B cell (primary cell): ENCODE data around the gene FBLN2. TPM values are rescaled to one million over a fixed set of nuclear protein-coding genes. Genes with fewer than 3 reads are reported as not detected.

Source experiments
- ATAC-seq: fragments of 200-7000 bp; cut with Tn5 transposase; one replicate; pipeline ENCODE4 v1.10.0; 2021; ENCODE audit warnings: low read depth, mild to moderate bottlenecking, moderate number of reproducible peaks, moderate library complexity
- CTCF ChIA-PET: fragments of 350-600 bp; sonication (Branson Sonifier 250); formaldehyde crosslinking; loops from one replicate; lab custom pipeline; 2021; ENCODE audit warnings: antibody characterized with exemption, inconsistent platforms; lab: Charles Lee
- POLR2A ChIA-PET: fragments of 350-600 bp; sonication (Branson Sonifier 250); formaldehyde crosslinking; loops from one replicate; lab custom pipeline; 2021; ENCODE audit warnings: antibody characterized with exemption; lab: Charles Lee
- DNase-seq: peaks from one replicate; pipeline ENCODE4 v3.0.0; 2013
- H2AFZ ChIP-seq: 2 replicates; pipeline ENCODE4 v1.6.1; 2012; ENCODE audit warnings: mild to moderate bottlenecking, low read depth, low read length; ENCODE audit not compliant: insufficient read depth, poor library complexity, severe bottlenecking
- H3K27ac ChIP-seq, 2 donors: 1 replicate in 1 of 2; 2 replicates in 1 of 2; pipeline ENCODE4 v1.5.1; 2012 to 2013; ENCODE audit warnings: low read length in 2 of 2, mild to moderate bottlenecking in 2 of 2, moderate library complexity in 1 of 2
- H3K27me3 ChIP-seq, 4 experiments: fragments of 200-600 bp in 1 of 4; sonication (generic) in 1 of 4; replicated peaks in 1 of 4; 1 replicate in 2 of 4; 2 replicates in 2 of 4; pipeline versions ENCODE4 v1.6.1 to v1.7.0; 2013 to 2016; ENCODE audit warnings: low read length in 3 of 4, mild to moderate bottlenecking in 2 of 4, mixed read lengths in 1 of 4, moderate library complexity in 1 of 4; ENCODE audit not compliant: insufficient read depth in 4 of 4, control insufficient read depth in 3 of 4; ENCODE audit errors: control extremely low read depth in 1 of 4
- H3K36me3 ChIP-seq, 2 experiments: replicated peaks in 1 of 2; 1 replicate in 1 of 2; 2 replicates in 1 of 2; pipeline versions ENCODE4 v1.6.1 to v1.7.1; 2013; ENCODE audit warnings: low read length in 1 of 2; ENCODE audit not compliant: insufficient read depth in 2 of 2, control insufficient read depth in 1 of 2; ENCODE audit errors: control extremely low read depth in 1 of 2, extremely low read depth in 1 of 2
- H3K4me1 ChIP-seq, 2 donors: fragments of 200-600 bp in 1 of 2; sonication (generic) in 1 of 2; 1 replicate in 1 of 2; 2 replicates in 1 of 2; pipeline versions ENCODE4 v1.5.1 to v1.6.1; 2013 to 2017; ENCODE audit warnings: low read length in 2 of 2; ENCODE audit not compliant: control insufficient read depth in 2 of 2, insufficient read depth in 2 of 2
- H3K4me2 ChIP-seq: replicated peaks from 2 replicates; pipeline ENCODE3; 2012; ENCODE audit warnings: mild to moderate bottlenecking, low read depth, low read length; ENCODE audit not compliant: poor library complexity, severe bottlenecking
- H3K4me3 ChIP-seq, 5 experiments: fragments of 200-600 bp in 1 of 5; sonication (generic) in 1 of 5; 1 replicate in 3 of 5; 2 replicates in 2 of 5; pipeline versions ENCODE4 v1.5.1 to v1.7.0; 2011 to 2016; ENCODE audit warnings: low read length in 4 of 5, mild to moderate bottlenecking in 4 of 5, low read depth in 2 of 5, control low read depth in 1 of 5, moderate library complexity in 1 of 5; ENCODE audit not compliant: insufficient read depth in 1 of 5; ENCODE audit errors: control extremely low read depth in 1 of 5, extremely low read depth in 1 of 5
- H3K79me2 ChIP-seq: fragments of 200-600 bp; sonication (generic); one replicate; pipeline ENCODE4 v1.6.0; 2016; ENCODE audit warnings: low read length; ENCODE audit not compliant: control insufficient read depth, insufficient read depth
- H3K9ac ChIP-seq: fragments of 200-600 bp; sonication (generic); 2 replicates; pipeline ENCODE4 v1.6.1; 2017; ENCODE audit warnings: mild to moderate bottlenecking, low read length, moderate library complexity
- H3K9me3 ChIP-seq, 3 donors: one replicate each; pipeline versions ENCODE4 v1.6.1 to v1.7.1; 2013; ENCODE audit warnings: low read length in 2 of 3; ENCODE audit not compliant: control insufficient read depth in 2 of 3, insufficient read depth in 1 of 3; ENCODE audit errors: control extremely low read depth in 1 of 3
- H4K20me1 ChIP-seq: 2 replicates; pipeline ENCODE4 v1.6.0; 2012; ENCODE audit warnings: mild to moderate bottlenecking, low read length; ENCODE audit not compliant: insufficient read depth, control insufficient read depth, poor library complexity, severe bottlenecking
- H3K27ac Mint-ChIP-seq: one replicate; pipeline ENCODE4 v1.8.0; 2021; ENCODE audit warnings: mixed read lengths
- H3K27me3 Mint-ChIP-seq: one replicate; pipeline ENCODE4 v1.8.0; 2021; ENCODE audit warnings: mixed read lengths
- H3K4me1 Mint-ChIP-seq: one replicate; pipeline ENCODE4 v1.8.0; 2021; ENCODE audit warnings: mixed read lengths
- H3K4me3 Mint-ChIP-seq: one replicate; pipeline ENCODE4 v1.8.0; 2021; ENCODE audit warnings: mixed read lengths
- H3K9me3 Mint-ChIP-seq: one replicate; pipeline ENCODE4 v1.8.0; 2022; ENCODE audit warnings: mixed read lengths; ENCODE audit not compliant: insufficient read depth
- CTCF ChIP-seq: fragments of 200-600 bp; IDR thresholded peaks from one replicate; pipeline ENCODE4 v1.8.0; 2022; ENCODE audit warnings: antibody characterized with exemption, mild to moderate bottlenecking
- EZH2 ChIP-seq: IDR thresholded peaks from 2 replicates; pipeline ENCODE4 v1.6.1; 2012; ENCODE audit warnings: borderline replicate concordance, low read depth, mild to moderate bottlenecking, moderate library complexity, low read length; ENCODE audit not compliant: insufficient read depth, poor library complexity, severe bottlenecking
- WGBS: methylation state at CpG from one replicate; pipeline ENCODE4 v1.1.5; 2013; ENCODE audit warnings: missing lambda C conversion rate; ENCODE audit not compliant: insufficient coverage; 5-methylcytosine and 5-hydroxymethylcytosine counted together
- intact Hi-C: fragments of 100-400 bp; cut with micrococcal nuclease; formaldehyde crosslinking; loops from one replicate; pipeline ENCODE4 v1.10.0; 2022
- polyA plus RNA-seq: library from polyadenylated mRNA; depleted of rRNA; stranded (reverse); fragments of >200 nt; gene quantifications from 2 replicates; pipeline ENCODE4 v1.2.3, GENCODE V29; 2012
- total RNA-seq, 2 donors: library from RNA; stranded (reverse); fragments of 120-200 nt in 1 of 2; gene quantifications; 1 replicate in 1 of 2; 2 replicates in 1 of 2; pipeline versions ENCODE4 v1.2.3 to v1.2.4, GENCODE V29; 2013 to 2022

FBLN2 gene
- total and polyA plus RNA-seq, 2 donors (not counting 1 experiment from before 2014, with no cell fraction given): 3.6 to 8.2 TPM

- no peaks in the 10 kb centered on the region for H3K79me2 ChIP-seq
- H3K27ac ChIP-seq: no peak overlapping the region
- H3K36me3 ChIP-seq: no peaks in the 10 kb centered on the region
- no peaks in the 10 kb centered on the region for H3K4me1 ChIP-seq
- H3K9me3 ChIP-seq: peaks cover 0 to 14% (median 0%) of the 10 kb centered on the region in 3 donors
- H3K27me3 ChIP-seq: peaks cover 0 to 7% (median 0%) of the 10 kb centered on the region in 4 experiments
- H3K4me3 Mint-ChIP-seq: no peak overlapping the region
- H3K9me3 Mint-ChIP-seq: no peaks in the 10 kb centered on the region
- no peak for DNase-seq
- no peak overlapping the region for H3K4me3 ChIP-seq
- ChIA-PET CTCF (no interaction called here), POLR2A (no interaction called here)
- ATAC-seq: no peak
- no peak overlapping the region for H3K9ac ChIP-seq
- H2AFZ ChIP-seq: no peak overlapping the region
- H3K4me2 ChIP-seq: no peak overlapping the region
- H3K27ac Mint-ChIP-seq: no peak overlapping the region
- no peaks in the 10 kb centered on the region for H3K4me1 Mint-ChIP-seq
- TF ChIP-seq CTCF (no peak), EZH2 (no peak)
- 82% methylated on average over 8 of the region's 16 CpGs for WGBS
- H3K27me3 Mint-ChIP-seq: peaks cover 9% of the 10 kb centered on the region
- intact Hi-C loops: no loop called here
- no peaks in the 10 kb centered on the region for H4K20me1 ChIP-seq
These were observed 116.8 kb downstream of the FBLN2 start for GRCh38 chr3:13665582-13666226.

- Mint-ChIP-seq H3K4me3 (no peak overlapping the region), H3K27me3 (peaks cover 9% of the 10 kb centered on the region), H3K27ac (no peak overlapping the region), H3K4me1 (no peaks in the 10 kb centered on the region), H3K9me3 (no peaks in the 10 kb centered on the region)
- no peak for ATAC-seq
- ChIA-PET CTCF (no interaction called here), POLR2A (no interaction called here)
- H3K9ac ChIP-seq: no peak overlapping the region
- H3K36me3 ChIP-seq: no peaks in the 10 kb centered on the region
- peaks cover 0 to 14% (median 0%) of the 10 kb centered on the region in 3 donors for H3K9me3 ChIP-seq
- no peak overlapping the region for H3K4me3 ChIP-seq
- intact Hi-C loops: no loop called here
- TF ChIP-seq EZH2 (no peak), CTCF (no peak)
- H2AFZ ChIP-seq: no peak overlapping the region
- DNase-seq: no peak
- H4K20me1 ChIP-seq: no peaks in the 10 kb centered on the region
- H3K4me1 ChIP-seq: no peaks in the 10 kb centered on the region
- H3K27me3 ChIP-seq: peaks cover 0 to 7% (median 0%) of the 10 kb centered on the region in 4 experiments
- 59% methylated on average over 4 of the region's 4 CpGs for WGBS
- H3K79me2 ChIP-seq: no peaks in the 10 kb centered on the region
- no peak overlapping the region for H3K4me2 ChIP-seq
- H3K27ac ChIP-seq: no peak overlapping the region
These were observed 117.3 kb downstream of the FBLN2 start for GRCh38 chr3:13666227-13666619.
